HG03103 (cell line): ENCODE measurements around the gene MEIS1.

Source experiments
- ATAC-seq: cut with Tn5 transposase; IDR thresholded peaks from one replicate; pipeline ENCODE4 v1.9.1; 2021; ENCODE audit warnings: low read depth; ENCODE audit not compliant: unreplicated experiment

MEIS1 gene

GRCh38 chr2:66577321-66578053, 142.6 kb downstream of the MEIS1 start:
- no peak for ATAC-seq

- ATAC-seq, result no peak
Observed at GRCh38 chr2:66578054-66578686, 143.2 kb downstream of the MEIS1 start.

GRCh38 chr2:66578687-66579106, 143.8 kb downstream of the MEIS1 start:
- ATAC-seq, result no peak

GRCh38 chr2:66579186-66580126, 144.5 kb downstream of the MEIS1 start:
- no peak for ATAC-seq

- no peak for ATAC-seq
Observed at GRCh38 chr2:66580166-66581049, 145.5 kb downstream of the MEIS1 start.

- no peak for ATAC-seq
Observed at GRCh38 chr2:66581339-66582103, 146.6 kb downstream of the MEIS1 start.

GRCh38 chr2:66582104-66582986, 147.4 kb downstream of the MEIS1 start:
- ATAC-seq, result no peak

GRCh38 chr2:66582987-66583880, 148.3 kb downstream of the MEIS1 start:
- no peak for ATAC-seq

GRCh38 chr2:66583881-66584280, 149.0 kb downstream of the MEIS1 start:
- no peak for ATAC-seq

GRCh38 chr2:66585587-66585986, 150.7 kb downstream of the MEIS1 start:
- no peak for ATAC-seq

GRCh38 chr2:66587216-66587615, 152.3 kb downstream of the MEIS1 start:
- no peak for ATAC-seq

- no peak for ATAC-seq
Observed at GRCh38 chr2:66594001-66594400, 159.1 kb downstream of the MEIS1 start.

GRCh38 chr2:66595556-66595955, 160.6 kb downstream of the MEIS1 start:
- no peak for ATAC-seq

GRCh38 chr2:66596256-66596655, 161.3 kb downstream of the MEIS1 start:
- no peak for ATAC-seq

GRCh38 chr2:66601624-66602023, 166.7 kb downstream of the MEIS1 start:
- no peak for ATAC-seq

GRCh38 chr2:66602341-66602740, 167.4 kb downstream of the MEIS1 start:
- ATAC-seq, result no peak

- no peak for ATAC-seq
Observed at GRCh38 chr2:66604326-66604725, 169.4 kb downstream of the MEIS1 start.

GRCh38 chr2:66604976-66605375, 170.1 kb downstream of the MEIS1 start:
- no peak for ATAC-seq
